Vagina (tissue), 2 donors: Measurements from ENCODE around the gene ADGRL3.

Source experiments
- CTCF ChIP-seq, 3 experiments: fragments of 450-650 bp in 2 of 3; fragments of 200-600 bp in 1 of 3; sonication (generic) in 1 of 3; IDR thresholded peaks; one replicate each; pipeline ENCODE4 v1.5.1; 2017 to 2019; ENCODE audit warnings: antibody characterized with exemption in 3 of 3, mild to moderate bottlenecking in 2 of 3, moderate library complexity in 2 of 3
- POLR2A ChIP-seq, 2 donors: fragments of 450-650 bp; IDR thresholded peaks; one replicate each; pipeline ENCODE4 v1.6.1; 2017; ENCODE audit warnings: antibody characterized with exemption in 2 of 2, mild to moderate bottlenecking in 2 of 2, moderate library complexity in 2 of 2
- POLR2AphosphoS5 ChIP-seq, 2 donors: sonication (generic); formaldehyde crosslinking; IDR thresholded peaks; one replicate each; pipeline ENCODE4 v1.9.0; 2017; ENCODE audit warnings: antibody characterized with exemption in 2 of 2, mild to moderate bottlenecking in 2 of 2, low read depth in 1 of 2; ENCODE audit not compliant: insufficient read depth in 1 of 2

- no peak for TF ChIP-seq CTCF (IDR thresholded peaks at IDR 0.05)
- TF ChIP-seq POLR2A (IDR thresholded peaks at IDR 0.05), result no peak
- no peak for TF ChIP-seq POLR2AphosphoS5 (IDR thresholded peaks at IDR 0.05; ENCODE audit: insufficient read depth in 1 of 2, low read depth in 1 of 2)
Measured at GRCh38 chr4:61540944-61541343, 340.8 kb downstream of the ADGRL3 start.
